Pericardium fibroblast (primary cell): ENCODE data around the gene TIAM2. TPM values are rescaled to one million over a fixed set of nuclear protein-coding genes. Genes with fewer than 3 reads are reported as not detected.

Experiments used
- total RNA-seq: library from RNA; depleted of rRNA; stranded (reverse); fragments of >200 nt; gene quantifications from 2 replicates; pipeline ENCODE4 v1.2.3, GENCODE V29; 2015

The TIAM2 gene
- total RNA-seq, result 5.8 and 7.9 TPM in 2 replicates

GRCh38 chr6:154995254-154996015 lies at the start of gene TIAM2:
TSS of gene TIAM2 (plus strand) at chr6:154995315. CDS start at chr6:155129224, 133,909 bp downstream.

GRCh38 chr6:155263373-155264063 lies 268.4 kb downstream of the TIAM2 start, which contains the start of gene CLDN20:
TSS of gene CLDN20 (plus strand) at chr6:155264013. CDS start at chr6:155275720, 11,707 bp downstream.

